Stimulated activated CD8-positive, alpha-beta memory T cell treated with anti-CD3 and anti-CD28 coated beads, Interleukin-7, amount 100 ng/mL, for 48 hours (primary cell): ENCODE results near the gene KRTAP10-5.

Source experiments
- DNase-seq, 2 donors: peaks; one replicate each; pipeline ENCODE4 v3.0.0-alpha.2; 2020; ENCODE audit warnings: low read depth in 1 of 2; ENCODE audit errors: extremely low read depth in 1 of 2

The KRTAP10-5 gene

DNA sequence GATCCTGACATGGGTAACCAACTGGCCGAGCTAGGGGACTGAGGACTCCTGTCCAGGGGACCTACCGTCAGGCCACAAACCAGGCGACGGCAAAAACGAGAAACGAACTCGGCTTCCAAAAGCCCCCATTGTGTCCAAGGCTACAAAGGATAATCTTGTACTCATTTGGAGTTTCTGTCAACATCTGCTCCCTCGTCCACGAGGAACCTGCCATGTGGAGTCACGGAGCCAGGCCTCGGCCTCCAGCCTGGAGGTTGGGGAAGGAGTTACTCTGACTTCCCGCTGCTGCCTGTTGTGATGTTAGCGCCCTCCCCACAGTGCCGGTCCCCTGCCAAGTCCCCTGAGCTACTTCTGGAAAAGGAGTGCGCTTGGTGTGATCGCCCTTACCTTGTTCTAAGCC lies 47.7 kb downstream of the KRTAP10-5 start:
- no peak for DNase-seq

DNA sequence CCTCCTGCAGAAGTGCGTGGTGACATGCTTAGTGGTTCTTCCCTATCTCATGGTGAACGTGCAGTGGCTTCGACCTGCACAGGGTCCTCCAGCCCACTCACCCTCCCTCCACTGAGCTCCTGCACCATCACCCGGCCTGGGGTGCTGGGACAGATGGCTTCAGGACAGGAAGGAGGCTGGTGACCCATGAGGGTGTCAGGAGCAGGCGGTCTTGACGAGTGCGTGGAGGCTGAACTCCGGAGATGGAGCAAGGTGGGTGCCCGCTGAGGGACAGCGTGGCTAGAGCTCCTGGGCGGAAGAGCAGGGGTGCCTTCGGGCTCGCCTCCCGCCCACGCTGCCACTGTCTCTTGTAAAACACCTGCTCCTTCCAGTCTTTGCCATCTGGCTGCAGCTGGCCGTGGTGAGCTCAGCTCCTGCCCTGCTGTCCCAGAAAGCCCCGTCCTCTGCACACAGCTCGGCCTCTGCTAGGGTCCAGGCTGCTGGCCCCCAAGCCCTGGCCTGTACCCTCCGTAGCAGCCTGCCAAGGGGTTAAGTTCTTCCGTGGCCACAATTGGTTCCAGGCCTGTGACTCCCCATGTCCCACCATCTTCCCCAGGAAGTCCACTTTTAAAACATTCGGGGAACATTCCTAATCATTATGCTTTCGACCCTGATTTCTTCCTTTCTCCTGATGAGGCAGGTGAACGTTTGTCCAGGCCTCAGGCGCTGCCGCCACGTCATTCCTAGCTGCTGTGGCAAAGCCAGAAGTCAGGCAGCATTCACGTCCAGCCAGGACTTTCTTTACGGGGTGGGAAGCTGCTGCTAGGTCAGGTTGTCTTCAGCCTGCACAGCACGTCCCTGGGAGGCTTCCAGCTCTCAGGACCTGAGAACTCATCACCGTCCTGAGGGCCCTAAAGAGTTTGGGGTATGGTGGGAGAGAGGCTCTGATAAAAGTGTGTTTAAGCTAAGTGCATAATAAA lies 48.5 kb downstream of the KRTAP10-5 start:
- no peak for DNase-seq

DNA sequence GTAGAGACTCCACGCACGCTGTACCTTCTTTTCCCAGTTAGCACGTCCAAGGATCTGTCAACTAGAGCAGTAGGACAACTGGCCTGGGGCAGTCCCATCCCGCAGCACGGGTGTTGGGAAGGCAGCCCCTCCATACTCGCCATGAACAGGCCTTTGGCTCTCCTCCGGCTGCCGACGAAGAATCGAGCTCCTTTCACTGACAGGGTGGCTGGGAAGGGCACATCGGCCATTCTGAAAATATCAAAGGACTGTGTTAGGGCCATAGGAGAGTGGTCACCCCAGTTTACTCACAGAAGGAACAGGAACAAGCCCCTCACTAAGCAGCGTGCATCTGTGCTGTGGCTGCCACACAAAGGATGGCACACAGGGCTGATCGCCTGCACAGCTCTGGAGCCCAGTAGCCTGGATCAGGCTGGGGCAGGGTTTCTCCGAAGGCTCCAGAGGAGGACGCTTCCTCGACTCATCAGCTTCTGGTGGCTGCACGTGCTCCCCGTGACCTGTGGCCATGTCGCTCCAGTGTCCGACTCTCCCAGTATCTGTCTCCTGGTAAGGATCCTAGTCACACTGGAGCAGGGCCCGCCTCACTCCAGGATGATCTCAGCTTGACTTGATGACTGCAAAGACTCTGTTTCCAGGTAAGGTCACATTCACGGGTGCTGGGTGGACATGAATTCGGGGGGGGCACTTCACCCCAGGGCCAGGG lies 49.4 kb downstream of the KRTAP10-5 start:
- no peak for DNase-seq

DNA sequence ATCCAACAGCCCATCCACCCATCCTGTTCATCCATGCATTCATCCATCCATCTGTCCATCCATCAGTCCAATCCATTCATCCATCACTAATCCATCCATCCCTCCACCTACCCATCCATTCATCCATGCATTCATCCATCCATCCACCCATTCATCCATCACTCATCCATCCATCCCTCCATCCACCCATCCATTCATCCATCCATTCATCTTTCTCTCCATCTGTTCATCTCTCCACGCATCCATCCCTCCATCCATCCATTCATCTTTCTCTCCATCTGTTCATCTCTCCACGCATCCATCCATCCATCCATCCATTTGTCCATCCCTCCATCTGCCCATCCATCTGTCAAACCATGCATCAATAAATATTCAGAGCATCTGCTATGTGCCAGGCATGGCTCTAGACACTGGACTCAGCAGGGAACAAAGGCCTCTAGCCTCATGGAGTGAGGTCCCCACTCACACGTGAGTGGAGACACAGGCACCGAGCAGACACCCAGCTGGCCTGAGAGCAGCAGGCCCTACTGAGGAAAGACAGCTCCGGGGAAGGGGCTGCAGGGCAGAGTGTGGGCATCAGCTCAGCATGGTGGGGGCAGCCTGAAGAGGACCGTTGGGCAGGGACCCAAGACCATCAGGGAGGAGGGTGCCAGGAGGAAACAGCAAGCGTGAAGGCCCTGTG lies 50.0 kb downstream of the KRTAP10-5 start:
- no peak for DNase-seq

DNA sequence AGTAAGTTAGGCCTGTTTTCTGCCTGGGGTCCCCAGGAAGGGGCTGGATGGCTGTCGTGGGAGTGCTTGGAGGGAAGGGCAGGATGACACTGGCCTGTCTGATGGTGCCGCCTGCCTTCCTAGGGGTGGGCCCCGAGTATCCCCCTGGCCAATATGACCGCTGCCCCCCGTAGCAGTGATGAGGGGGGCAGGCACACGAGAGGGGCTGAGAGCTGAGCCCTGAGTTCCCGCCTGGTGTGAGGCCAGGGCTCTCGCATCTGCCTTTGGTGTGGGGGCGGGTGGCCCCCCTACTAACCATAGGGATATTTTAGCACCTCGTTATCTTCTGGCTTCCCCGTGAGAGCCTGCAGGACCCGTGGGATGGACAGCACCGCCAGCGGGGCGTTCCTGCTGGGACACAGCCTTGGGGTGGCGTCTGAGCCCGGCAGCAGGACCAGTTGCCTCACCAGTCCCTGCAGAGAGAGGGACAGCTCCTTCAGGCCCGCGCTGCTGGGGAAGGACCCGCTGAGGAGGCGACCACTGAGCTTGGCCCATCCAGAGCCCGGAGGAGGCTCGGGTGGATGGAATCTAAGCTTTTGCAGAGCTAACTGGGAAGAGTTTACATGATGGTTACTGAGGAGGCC lies 50.8 kb downstream of the KRTAP10-5 start:
- DNase-seq: no peak
